Measurements from ENCODE around the gene CSF2RB.

DNA sequence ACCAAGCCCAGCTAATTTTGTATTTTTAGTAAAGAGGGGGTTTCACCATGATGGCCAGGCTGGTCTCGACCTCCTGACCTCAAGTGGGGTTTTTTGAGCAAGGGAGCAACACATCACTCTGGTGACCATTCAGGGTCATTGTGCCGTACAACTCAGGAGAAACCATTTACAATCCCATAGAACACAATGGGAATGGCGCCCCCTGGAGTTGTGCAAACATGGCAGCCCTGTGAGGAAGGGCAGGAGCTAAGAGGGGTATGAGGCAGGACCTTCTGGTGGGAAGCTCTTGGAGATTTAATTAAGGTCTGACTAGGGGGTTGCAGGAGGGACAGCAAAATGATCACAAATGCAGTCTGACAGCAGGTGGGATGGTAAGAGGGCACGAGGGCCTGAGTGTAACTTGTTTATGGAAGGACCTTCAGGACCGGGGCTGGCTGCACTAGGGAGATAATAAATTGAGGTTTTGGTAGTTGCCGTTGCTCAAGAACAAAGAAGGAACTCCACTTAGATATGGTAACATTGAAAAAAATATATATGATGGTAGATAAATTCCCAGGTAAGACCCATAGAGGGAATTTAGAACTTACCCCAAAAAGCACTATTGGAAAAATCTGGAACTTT is 9.1 kb upstream of the CSF2RB start:
- no peak for TF ChIP-seq CTCF (IDR thresholded peaks at IDR 0.05)
- TF ChIP-seq SMC3 (IDR thresholded peaks at IDR 0.05), result no peak
- TF ChIP-seq JUN (IDR thresholded peaks at IDR 0.05), result no peak
- TF ChIP-seq REST (IDR thresholded peaks at IDR 0.05), result no peak
- TF ChIP-seq POLR2A (IDR thresholded peaks at IDR 0.05; ENCODE audit: low read length), result no peak
- TF ChIP-seq TP53 (CRISPR knock-in tag; IDR thresholded peaks at IDR 0.05), result no peak
- no peak for TF ChIP-seq EP300 (IDR thresholded peaks at IDR 0.05)
- no peak for TF ChIP-seq KDM1A (IDR thresholded peaks at IDR 0.05; ENCODE audit: low read depth)
- no peak for TF ChIP-seq MYC (IDR thresholded peaks at IDR 0.05; ENCODE audit: borderline replicate concordance, low read length)
